ENCODE measurements around the gene C11orf24.

C11orf24 gene

DNA sequence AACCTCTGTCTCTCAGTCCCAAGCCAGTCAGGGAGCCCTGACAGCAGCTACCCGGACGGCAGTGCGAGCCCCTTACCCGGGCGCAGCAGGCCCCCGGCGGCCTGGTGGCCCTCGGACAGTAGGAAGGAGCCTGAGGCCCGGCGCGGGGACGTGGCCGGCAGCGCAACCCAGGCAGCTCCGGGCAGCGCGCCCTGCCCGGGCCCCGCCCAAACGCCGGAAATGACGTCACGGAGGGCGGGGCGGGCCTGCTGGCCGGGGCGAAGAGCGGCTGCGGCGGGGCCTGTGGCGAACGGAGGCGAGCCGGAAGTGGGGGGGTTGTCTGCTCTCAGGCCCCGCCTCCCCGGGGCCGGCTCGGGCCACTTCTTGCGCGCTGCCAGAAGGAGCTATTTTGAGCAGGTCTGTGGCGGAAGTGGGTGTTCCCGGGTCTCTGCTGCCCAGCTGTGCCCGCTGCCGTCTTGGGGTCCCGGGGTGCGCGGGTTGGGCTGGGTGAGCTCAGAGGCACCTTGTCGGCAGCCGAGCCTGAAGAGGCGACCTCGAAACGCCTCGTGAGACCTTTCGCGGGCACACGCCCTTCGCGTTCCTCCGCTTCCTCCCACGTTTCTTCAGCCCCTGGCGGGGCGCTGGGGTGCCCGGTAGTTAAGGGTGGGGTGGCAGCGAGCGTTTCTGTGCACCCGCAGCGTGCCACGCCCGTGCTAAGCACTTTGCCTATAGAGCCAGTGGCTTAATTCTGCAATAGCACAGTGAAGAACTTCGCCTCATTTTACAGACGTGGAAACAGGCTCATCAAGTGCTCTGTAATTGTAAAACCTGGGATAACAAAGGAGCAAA lies at the start of gene C11orf24:
Gene C11orf24 (minus strand): TSS at position 193 of the 828 bp plus-strand sequence. CDS start 8,206 bp downstream, outside the sequence.
- DNase-seq (ENCODE audit: low read depth, low spot score): peak; percentile 81

DNA sequence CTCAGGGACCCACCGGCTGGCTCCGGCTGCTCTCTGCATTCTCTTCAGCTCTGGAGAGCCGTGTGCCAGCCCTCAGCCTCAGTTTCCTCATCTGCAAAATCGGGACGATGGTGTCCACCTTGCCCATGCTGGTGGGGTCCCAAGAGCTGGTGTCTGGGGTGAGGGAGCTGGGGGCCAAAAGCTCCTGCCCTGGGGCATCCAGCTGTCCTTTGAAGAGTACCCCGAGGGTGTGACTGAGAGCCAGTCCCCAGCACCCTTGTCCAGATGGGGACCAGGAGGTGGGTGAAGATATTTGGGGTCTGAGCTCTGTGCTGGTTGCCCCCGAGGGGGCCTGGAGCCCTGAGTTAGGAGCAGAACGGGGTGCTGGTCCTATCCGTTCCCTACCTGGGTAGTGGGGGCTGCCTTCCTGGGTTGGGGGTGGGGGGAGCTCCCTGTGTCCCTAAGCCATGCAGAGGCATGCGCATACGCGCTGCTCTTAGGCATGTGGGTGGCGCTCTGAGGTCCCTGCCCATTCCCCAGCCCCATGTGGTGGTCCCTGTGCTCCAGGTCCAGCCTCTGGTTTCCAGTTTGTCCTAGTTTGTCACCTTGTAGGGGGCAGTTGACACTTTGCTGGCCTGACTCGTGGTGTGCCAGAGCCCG lies 45.5 kb upstream of the C11orf24 start:
- DNase-seq (ENCODE audit: low read depth, low spot score): no peak

DNA sequence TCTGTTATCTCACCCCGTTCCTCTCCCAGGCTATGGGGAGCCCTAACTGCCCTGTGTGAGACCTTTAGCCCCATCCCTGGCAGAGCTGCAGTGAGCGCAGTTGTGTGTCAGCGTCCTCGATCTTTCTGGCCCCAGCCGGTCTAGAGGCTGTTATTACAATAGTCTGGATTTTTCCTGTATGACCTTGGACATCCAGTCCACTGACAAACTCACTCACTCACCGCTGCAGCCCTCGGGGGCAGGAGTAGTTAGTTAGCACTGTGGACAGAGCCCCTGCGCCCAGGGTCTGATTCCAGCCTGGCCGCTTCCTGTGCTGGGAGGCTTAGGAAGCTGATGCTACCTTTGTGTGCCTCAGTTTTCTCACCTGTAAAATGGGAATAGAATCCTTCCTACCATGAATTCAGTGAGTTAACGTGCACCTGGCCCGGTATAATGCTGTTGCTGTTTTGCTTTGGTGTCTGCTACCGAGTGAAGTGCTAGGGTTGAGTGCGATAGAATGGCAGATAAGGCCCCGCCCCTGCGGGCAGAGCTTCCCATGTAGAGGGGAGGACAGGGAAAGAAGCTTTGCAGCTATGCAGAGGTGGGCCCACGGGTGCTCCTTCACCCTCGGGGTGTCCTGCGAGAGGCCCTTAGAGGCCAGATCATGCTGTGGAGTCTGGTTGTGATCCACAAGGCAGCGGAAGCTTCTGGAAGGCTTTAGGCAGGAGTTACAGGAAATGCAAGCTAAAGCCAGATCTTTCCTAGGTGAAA lies 43.6 kb upstream of the C11orf24 start:
- no peak for DNase-seq (ENCODE audit: low read depth, low spot score)

DNA sequence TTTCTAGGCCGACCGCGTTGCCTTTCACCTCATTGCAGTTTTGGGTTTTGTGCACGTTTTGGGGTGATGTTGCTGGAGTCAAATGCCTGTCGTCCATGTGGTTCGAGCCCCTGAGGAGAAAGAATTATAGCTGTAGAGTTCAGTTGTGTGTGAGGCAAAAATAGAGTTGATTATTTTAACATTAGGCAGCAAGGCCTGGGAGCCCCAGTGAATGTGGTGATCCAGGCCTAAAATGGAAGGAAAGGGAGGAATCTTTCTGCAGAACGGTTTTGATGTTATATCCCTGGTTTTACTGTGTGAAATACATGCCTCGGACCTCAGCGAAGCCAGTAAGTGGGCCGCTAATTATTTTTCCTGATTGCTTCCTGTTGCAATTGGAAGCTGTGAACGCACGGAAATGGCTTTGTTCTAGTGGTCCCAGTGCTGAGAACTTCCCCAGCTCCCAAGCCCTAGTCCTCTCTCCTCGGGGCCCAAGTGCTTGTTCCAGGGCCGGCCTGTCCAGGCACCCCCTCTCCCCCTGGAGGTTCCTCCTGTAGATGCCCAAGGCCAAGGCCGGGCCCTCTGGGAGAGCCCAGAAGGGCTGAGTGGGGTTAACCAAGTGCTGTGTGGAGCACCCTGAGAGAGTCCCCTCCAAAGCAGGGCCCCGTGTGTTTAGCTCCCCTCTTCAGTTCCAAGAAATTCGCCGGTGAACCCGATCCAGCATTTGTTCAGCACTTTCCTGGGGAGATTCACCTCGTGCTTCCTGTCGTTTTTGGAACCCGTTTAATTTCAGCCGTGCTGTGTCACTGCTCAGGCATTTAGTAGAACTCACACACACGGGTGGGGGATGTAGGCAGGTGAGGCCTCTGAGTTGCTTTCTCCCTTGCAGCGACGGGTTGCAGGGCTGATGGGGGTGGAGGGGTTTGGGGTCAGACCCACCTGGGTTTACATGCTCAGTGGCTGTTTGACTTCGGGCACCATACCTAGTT lies 42.7 kb upstream of the C11orf24 start:
- DNase-seq (ENCODE audit: low read depth, low spot score): no peak

DNA sequence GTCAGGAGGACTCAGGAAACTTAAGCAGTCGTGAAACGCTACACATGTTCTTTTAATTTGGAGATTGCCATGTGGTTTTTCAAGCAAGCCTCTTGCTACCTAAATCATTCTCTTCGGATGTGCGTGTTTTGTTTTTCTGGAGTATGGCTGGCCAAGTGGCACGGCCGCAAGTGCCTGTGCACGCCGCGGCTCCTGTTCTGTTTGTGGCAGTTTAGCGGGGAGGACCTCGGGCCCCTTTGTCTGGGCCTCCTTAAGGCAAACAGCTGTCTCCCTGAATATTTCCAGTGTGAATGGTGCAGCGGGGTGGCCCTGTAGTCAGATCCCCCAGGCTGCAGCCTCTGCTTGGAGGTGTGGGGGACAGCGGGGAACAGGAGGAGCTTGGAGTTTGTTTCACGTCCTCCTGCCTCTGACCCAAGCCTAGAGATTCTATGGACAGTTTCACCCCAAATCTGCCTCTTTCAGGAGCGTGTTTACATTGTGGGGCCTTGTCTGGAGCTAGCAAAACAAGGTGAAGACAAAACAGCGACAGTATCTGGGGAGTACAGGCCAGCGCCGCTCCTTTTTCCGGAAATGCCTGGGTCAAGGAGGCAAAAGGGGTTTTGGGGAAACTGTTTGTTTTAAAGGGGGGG lies 41.9 kb upstream of the C11orf24 start:
- DNase-seq (ENCODE audit: low read depth, low spot score): no peak

DNA sequence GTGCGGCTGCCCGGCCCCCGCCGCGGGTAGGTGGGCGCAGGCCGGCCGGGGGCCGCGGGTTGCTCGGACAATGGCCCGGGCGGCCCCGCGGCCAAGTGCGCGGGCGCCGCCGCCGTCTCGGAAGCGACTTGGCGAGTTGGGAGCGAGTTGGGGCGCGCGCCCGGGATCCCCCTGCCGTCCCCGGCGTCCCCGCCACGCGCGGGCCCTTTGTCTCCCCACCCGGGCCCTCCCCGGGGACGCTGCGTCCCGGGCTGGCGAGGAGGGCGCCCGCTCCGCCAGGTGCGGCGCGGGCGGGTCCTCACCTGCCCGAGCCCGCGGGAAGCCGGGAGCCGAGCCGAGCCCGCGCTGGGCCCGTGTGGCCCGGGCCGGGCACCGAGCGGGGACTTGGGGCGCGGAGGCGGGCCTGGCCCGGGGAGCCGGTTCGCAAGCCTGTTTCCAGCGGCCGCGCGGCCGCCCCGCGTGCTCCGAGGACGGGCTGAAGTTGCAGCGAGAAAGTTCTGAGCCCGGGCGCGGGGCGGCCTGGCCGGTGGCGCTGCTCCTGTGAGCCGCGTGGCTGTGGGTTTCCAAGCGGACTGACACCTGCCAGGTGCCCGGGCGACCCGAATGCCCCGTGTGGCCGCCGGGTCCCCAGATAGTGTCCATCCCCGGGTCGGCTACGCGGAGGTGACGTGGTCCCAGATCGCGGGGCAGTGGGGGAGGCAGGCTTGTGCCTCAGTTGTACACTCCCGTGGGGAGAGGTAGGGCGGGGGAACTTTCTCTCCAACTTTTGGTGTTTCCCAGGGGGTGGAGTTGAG lies 41.2 kb upstream of the C11orf24 start:
- DNase-seq (ENCODE audit: low read depth, low spot score): no peak

DNA sequence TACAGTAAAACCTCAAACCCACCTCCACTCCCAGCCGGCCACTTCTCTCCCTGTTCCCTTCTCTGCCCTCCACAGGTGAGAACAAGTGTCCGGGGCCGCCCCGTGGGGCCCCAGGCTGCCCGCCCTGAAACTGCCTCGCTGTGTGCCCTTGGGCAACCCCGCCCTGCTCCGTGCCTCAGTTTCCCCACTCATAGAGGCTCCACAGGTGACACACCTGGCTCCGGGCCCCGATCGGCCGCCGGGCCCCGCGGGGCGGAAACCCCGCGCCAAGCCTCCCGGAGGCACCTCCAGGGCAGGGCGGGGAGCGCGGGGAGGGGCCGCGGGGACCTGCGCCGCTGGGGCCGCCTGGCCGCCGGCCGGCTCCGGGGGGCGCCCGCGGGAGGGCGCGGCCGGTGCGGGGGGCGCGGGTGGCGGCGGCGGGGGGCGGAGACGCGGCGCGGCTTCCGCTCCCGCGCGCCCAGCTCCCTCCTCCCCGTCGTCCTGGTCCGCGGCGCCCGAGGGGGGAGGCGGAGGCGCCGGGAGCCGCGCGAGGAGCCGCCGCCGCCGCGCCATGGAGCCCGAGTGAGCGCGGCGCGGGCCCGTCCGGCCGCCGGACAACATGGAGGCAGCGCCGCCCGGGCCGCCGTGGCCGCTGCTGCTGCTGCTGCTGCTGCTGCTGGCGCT lies 40.5 kb upstream of the C11orf24 start, which contains the start of gene LRP5:
Gene LRP5 (plus strand): TSS at position 475 of the 663 bp plus-strand sequence. CDS start 124 bp downstream, at position 599.
- no peak for DNase-seq (ENCODE audit: low read depth, low spot score)

DNA sequence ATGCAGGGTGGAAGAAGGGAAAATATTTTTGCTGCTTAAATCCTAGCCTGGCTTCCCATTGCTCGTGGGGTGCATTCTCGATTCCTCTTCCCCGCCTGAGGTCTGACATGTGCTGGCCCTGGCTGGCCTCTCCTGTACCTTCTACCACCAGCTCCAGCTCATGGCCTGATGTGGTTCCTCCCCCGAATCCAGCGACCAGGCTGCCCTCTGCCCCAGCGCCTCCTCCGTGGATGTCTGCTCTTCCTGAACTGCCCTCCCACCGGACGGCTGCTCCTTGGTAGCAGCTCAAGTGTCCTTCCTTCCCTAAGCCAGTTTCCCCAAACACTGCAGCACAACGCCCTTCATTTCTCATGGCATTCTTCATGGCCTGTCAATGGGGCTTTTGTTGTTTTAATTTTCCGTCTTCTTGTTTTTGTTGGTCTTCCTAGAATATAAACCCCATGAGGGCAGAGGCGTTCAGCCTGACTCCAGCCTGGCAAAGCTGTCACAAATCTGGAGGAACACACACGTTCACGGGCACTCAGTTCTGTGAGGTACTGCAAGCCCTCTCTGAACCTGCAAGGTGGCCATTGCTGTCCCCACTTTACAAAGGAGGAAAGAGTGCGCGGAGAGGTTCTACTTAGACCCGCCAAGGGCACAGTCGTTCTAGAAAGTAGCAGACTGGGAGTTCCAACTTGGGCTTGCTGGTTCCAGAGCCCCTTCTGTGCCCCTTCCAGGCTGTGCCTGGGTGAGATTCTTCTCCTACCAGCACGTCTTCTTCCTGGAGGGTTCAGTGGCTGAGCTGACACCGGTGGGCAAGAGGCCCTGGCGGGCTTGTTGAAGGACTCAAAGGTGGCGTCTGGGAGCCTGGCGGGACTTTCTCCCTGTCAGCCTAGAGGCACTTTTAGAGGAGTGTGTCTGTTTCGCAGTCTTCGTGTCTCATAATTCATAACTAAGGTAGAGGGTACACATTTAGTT lies 39.7 kb upstream of the C11orf24 start:
- DNase-seq (ENCODE audit: low read depth, low spot score): no peak

DNA sequence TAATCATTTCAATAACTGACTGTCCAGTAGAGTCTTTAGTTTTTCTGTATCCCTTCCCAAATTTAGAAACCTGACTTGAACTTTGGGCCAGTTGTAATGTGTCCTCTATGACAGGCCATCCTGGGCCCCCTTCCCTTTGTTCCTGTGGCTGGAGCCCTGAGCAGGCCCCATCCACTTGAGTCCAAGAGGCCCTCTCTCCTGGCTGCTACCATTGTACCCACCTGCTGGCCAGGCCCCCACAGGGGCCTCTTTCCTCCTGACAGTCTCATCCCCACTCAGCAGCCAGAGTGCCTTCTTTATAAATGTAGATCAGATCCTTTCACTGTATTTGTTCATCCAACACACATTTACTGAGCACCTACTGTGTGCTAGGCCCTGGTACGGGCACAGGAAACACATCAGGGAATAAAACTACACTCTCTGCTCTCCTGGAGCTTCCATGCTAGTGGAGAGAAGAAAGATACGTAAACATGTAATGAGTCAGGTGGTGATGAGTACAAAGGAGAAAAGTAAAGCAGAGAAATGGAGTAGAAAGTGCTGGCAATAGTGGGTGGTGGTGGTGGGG lies 37.9 kb upstream of the C11orf24 start:
- no peak for DNase-seq (ENCODE audit: low read depth, low spot score)

DNA sequence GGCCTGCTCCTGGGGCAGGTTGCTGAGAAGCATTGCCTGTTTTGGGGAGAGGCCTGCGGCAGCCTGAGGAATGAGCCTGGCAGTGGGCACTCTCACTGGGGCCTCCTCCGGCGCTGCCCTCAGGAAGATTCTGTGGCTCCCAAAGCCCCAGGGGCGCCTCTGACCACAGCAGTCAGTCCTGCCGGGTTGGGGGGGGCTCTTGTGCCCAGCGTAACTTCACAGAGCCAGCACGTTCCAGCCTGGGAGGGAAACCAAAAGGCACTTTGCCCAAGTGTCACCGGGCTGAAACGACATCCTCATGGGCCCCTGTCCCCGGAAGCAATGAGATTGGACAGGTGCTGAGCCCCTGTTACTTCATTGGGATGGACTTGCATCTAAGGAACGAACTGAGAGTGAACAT lies 36.3 kb upstream of the C11orf24 start:
- DNase-seq (ENCODE audit: low read depth, low spot score): no peak

DNA sequence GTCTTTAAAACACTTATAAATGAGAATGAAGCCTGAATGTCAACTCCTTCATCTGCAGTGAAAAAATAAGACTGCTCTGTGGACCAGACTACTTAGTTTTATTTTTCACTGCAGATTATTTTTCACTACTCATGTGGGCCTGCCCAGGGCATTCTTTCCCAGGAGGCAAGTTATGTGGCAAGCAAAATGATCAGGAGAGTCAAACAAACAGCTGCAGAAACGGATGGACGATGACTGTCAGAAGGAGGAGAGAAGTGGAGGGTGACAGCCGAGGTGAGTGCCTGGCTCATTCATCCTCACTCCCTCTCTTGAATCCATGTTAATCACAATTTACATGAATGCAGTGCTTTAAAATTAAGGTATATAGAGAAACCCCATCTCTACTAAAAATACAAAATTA lies 34.9 kb upstream of the C11orf24 start:
- DNase-seq (ENCODE audit: low read depth, low spot score): no peak

DNA sequence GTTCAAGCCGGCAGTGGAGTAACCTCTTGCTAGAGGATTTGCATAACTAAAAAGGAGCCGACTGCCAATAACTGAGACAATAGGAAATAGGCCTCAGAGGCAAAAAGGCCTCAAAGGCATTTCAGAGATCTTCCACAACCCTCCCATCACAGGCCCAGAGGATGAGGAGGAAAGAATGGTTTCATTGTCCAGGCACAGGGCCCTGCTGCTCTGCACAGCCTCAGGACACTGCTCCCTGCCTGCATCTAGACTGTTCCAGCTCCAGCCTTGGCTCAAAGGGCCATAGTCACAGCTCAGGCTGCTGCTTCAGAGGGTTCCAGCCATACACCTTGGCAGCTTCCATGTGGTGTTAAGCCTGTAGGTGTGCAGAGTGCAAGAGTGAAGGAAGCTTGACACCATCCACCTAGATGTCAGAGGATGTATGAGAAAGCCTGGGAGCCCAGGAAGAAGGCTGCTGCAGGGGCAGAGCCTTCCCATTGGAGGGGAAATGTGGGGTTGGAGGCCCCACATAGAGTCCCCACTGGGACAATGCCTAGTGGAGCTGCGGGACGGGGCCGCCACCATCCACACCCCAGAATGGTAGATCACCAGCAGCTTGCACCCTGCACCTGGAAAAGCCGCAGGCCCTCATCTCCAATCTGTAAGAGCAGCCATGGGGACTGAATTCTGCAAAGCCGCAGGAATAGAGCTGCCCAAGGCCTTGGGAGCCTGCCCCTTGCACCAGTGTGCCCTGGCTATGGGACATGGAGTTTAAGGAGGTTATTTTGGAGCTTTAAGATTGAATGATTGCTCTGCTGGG lies 32.4 kb upstream of the C11orf24 start:
- DNase-seq (ENCODE audit: low read depth, low spot score): no peak

DNA sequence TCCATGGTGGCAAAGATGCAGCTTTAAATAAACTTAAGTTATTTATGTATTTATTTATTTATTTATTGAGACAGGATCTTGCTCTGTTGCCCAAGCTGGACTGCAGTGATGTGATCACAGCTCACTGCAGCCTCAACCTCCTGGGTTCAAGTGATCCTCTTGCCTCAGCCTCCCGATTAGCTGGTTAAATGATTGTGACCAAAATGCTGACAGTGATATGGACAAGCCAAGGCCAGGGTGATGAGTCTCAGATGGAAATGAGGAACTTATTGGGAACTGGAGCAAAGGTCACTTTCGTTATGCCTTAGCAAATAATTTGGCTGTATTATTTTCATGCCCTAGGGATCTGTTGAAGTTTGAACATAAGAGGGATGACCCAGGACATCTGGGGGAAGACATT lies 31.3 kb upstream of the C11orf24 start:
- no peak for DNase-seq (ENCODE audit: low read depth, low spot score)

DNA sequence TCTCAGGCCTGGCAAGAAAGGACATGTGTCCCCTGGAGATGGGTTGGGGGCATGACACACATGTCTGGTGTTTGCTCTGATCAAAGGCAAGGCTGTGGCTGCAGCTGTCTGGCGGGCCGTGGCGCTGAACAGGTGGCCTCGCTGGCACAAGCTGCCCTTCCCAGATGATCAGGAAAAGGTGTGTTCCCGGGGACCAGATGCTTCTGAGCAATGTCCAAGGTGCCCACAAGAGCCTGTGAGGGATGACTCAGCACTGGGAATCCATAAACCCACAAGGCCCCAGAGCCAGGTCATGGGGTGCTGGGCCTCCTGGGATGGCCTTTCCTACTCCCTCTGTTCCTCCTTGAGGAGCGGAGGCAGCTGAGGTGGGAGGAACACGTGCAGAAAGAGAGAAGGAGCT lies 30.9 kb upstream of the C11orf24 start:
- DNase-seq (ENCODE audit: low read depth, low spot score): no peak

DNA sequence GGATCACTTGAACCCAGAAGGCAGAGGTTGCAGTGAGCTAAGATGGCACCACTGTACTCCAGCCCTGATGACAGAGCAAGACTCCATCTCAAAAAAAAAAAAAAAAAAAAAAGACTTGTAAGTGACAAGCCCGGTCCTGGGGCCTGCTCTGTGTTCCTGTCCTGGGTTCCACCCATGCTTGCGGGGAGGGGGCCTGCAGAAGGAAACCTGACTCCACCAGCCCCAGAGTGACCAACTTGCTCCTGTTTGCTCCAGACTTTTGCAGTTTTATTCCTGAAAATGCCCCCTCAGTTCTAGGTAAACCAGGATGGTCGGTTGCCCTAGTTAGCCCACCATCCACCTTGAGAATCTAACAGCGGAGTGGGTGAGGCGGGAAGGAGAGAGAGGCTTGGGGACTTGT lies 30.5 kb upstream of the C11orf24 start:
- DNase-seq (ENCODE audit: low read depth, low spot score): no peak

DNA sequence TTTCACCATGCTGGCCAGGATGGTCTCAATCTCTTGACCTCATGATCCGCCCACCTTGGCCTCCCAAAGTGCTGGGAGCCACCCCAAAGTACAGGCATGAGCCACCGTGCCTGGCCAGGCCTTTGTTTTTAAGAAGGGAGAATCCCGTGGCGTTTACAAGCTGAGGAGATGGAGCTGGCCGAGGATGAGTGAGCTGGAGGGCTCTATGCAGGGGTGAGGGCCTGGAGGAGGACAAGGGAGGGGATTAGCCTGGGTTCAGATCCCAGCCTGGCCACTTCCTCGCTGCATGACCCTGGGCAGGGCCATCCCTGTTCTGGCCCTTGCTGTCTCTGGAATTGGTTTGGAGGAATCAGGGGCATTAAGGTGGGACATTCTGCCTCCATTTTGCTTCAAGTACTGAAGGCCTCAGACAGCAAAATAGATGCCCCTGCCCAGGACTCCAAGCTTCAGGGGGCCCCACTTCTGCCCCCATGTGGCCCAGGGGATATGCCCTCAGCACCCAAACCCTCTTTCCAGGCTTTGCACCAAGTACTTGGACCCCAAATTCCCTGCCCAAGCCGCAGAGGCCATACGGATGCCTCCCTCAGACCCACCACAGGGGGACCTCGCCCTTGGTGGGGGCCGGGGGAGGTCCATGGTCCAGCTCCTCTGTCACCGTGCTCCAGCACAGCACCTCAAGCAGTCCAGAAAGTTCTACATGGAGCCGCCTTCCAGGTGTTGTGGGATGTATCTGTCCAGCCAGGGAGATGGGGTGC lies 28.5 kb upstream of the C11orf24 start:
- no peak for DNase-seq (ENCODE audit: low read depth, low spot score)
